ENCODE results near the gene PARP14. TPM values are rescaled to one million over a fixed set of nuclear protein-coding genes. Genes with fewer than 3 reads are reported as not detected.

Gene PARP14
- polyA plus RNA-seq, 1 experiment, result 13.2 TPM

GRCh38 chr3:122773944-122774509 lies 93.4 kb downstream of the PARP14 start:
- H3K36me3 ChIP-seq (ENCODE audit: control insufficient read depth, insufficient read depth, low read length), result no peaks in the 10 kb centered on the region
- POLR2A ChIA-PET, result no interaction called here
- H3K27me3 ChIP-seq (ENCODE audit: control insufficient read depth, insufficient read depth, low read length), result no peaks in the 10 kb centered on the region
- CTCF ChIA-PET, result interaction anchor here (1.1 to 1.5 kb wide), 3 partner anchors 10 to 253 kb away, joined by 3 to 4 read pairs (median 4); partner anchors contain the start of gene SEMA5B
- TF ChIP-seq, protein P1, sequence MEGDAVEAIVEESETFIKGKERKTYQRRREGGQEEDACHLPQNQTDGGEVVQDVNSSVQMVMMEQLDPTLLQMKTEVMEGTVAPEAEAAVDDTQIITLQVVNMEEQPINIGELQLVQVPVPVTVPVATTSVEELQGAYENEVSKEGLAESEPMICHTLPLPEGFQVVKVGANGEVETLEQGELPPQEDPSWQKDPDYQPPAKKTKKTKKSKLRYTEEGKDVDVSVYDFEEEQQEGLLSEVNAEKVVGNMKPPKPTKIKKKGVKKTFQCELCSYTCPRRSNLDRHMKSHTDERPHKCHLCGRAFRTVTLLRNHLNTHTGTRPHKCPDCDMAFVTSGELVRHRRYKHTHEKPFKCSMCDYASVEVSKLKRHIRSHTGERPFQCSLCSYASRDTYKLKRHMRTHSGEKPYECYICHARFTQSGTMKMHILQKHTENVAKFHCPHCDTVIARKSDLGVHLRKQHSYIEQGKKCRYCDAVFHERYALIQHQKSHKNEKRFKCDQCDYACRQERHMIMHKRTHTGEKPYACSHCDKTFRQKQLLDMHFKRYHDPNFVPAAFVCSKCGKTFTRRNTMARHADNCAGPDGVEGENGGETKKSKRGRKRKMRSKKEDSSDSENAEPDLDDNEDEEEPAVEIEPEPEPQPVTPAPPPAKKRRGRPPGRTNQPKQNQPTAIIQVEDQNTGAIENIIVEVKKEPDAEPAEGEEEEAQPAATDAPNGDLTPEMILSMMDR (IDR thresholded peaks at IDR 0.05; ENCODE audit: insufficient read depth, low read depth, low read length), result no peak
- no peak overlapping the region for H3K4me3 ChIP-seq (ENCODE audit: low read depth, low read length)
- DNase-seq (ENCODE audit: low read depth), result no peak

DNA sequence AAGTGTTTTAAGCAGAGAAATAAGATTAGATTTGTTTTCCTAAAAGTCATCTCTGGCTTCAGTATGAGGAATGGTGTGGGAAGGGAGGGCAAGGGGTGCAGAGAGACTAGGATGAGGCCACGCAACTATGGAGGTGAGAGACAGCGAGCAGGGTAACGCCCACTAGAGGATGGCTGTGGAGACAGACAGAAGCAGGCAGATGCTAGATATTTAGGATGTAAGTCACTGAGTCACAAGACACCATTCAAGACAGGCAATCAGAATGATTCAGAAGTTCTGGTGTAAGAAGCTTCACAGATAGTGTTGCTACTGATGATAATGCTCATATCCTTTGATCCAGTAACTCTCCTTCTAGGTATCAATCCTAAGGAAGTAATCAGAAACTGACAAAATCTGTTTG lies 93.9 kb downstream of the PARP14 start:
- no peak for DNase-seq (ENCODE audit: low read depth)
- ChIA-PET POLR2A (no interaction called here), CTCF (interaction anchor here (0.7 to 2.5 kb wide), 4 partner anchors 10 to 1291 kb away, joined by 3 to 6 read pairs (median 4); partner anchors contain the start of gene SEMA5B)
- Histone ChIP-seq H3K27me3 (ENCODE audit: control insufficient read depth, insufficient read depth, low read length) (no peaks in the 10 kb centered on the region), H3K36me3 (ENCODE audit: control insufficient read depth, insufficient read depth, low read length) (no peaks in the 10 kb centered on the region), H3K4me3 (ENCODE audit: low read depth, low read length) (no peak overlapping the region)
- TF ChIP-seq, protein P1 (IDR thresholded peaks at IDR 0.05; ENCODE audit: insufficient read depth, low read depth, low read length), result no peak

GRCh38 chr3:122776675-122777468 lies 96.2 kb downstream of the PARP14 start:
- Histone ChIP-seq H3K36me3 (ENCODE audit: control insufficient read depth, insufficient read depth, low read length) (no peaks in the 10 kb centered on the region), H3K4me3 (ENCODE audit: low read depth, low read length) (no peak overlapping the region), H3K27me3 (ENCODE audit: control insufficient read depth, insufficient read depth, low read length) (no peaks in the 10 kb centered on the region)
- no peak for DNase-seq (ENCODE audit: low read depth)
- ChIA-PET CTCF (interaction anchor here (0.6 to 2.5 kb wide), 2 partner anchors 20 to 22 kb away, joined by 3 to 6 read pairs; no protein-coding TSS in a partner anchor), POLR2A (no interaction called here)
- TF ChIP-seq, protein P1 (IDR thresholded peaks at IDR 0.05; ENCODE audit: insufficient read depth, low read depth, low read length), result no peak

DNA sequence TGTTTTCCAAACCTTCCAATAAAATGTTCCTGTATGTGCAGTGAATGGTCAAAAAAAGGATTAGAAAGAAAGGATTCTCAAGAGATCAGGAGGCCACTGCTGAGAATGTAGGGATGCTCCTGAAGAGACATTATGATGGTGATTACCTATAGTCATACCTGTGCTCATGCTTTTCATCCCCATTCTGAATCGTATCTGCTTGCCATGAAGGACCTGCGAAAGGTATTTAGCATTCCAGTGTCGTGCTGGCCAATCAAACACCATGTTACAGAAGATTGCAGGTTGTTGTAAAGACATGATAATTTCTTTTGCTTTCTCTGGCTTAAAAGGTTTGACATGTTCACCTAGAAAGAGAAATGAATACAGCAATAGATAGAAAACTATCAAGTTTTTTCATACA lies 96.9 kb downstream of the PARP14 start:
- TF ChIP-seq, protein P1 (IDR thresholded peaks at IDR 0.05; ENCODE audit: insufficient read depth, low read depth, low read length), result no peak
- DNase-seq (ENCODE audit: low read depth), result no peak
- H3K27me3 ChIP-seq (ENCODE audit: control insufficient read depth, insufficient read depth, low read length), result no peaks in the 10 kb centered on the region
- no peaks in the 10 kb centered on the region for H3K36me3 ChIP-seq (ENCODE audit: control insufficient read depth, insufficient read depth, low read length)
- no peak overlapping the region for H3K4me3 ChIP-seq (ENCODE audit: low read depth, low read length)
- POLR2A ChIA-PET, result no interaction called here
- CTCF ChIA-PET, result no interaction called here

Other genes with a start within 250 kb of the PARP14 start
- 27.8 and 41.7 TPM in 2 replicates for gene KPNA1, start 165.9 kb upstream of the PARP14 start, polyA plus RNA-seq (2011; rRNA removed)
- 18.2 and 26.9 TPM in 2 replicates for gene PARP9, start 116.5 kb upstream of the PARP14 start, polyA plus RNA-seq (2011; rRNA removed)
- 3.5 and 6.1 TPM in 2 replicates for gene DTX3L, start 116.5 kb upstream of the PARP14 start, polyA plus RNA-seq (2011; rRNA removed)
- gene PARP15, start 103.2 kb upstream of the PARP14 start, polyA plus RNA-seq (2011; rRNA removed), result 0.05 and 0.09 TPM in 2 replicates
- gene HSPBAP1, start 113.0 kb downstream of the PARP14 start, polyA plus RNA-seq (2011; rRNA removed), result 2.9 and 4.5 TPM in 2 replicates
- 8.4 and 12.1 TPM in 2 replicates for gene SLC49A4, start 114.2 kb downstream of the PARP14 start, polyA plus RNA-seq (2011; rRNA removed)

Measured in BJ (cell line).